Hematopoietic multipotent progenitor cell treated with erythropoietin and hydrocortisone succinate and interleukin-3 and kit ligand, for 8 days (in vitro differentiated cells): ENCODE data around the gene RPRD1A.
"Not testable (repeated sequence)": the region's sequence is repeated elsewhere in the genome, so short reads cannot be mapped to it uniquely, and the experiment has no call there.

ENCODE experiments used
- DNase-seq: peaks from one replicate; pipeline ENCODE4 v3.0.0-alpha.2; 2015

The RPRD1A gene

DNA sequence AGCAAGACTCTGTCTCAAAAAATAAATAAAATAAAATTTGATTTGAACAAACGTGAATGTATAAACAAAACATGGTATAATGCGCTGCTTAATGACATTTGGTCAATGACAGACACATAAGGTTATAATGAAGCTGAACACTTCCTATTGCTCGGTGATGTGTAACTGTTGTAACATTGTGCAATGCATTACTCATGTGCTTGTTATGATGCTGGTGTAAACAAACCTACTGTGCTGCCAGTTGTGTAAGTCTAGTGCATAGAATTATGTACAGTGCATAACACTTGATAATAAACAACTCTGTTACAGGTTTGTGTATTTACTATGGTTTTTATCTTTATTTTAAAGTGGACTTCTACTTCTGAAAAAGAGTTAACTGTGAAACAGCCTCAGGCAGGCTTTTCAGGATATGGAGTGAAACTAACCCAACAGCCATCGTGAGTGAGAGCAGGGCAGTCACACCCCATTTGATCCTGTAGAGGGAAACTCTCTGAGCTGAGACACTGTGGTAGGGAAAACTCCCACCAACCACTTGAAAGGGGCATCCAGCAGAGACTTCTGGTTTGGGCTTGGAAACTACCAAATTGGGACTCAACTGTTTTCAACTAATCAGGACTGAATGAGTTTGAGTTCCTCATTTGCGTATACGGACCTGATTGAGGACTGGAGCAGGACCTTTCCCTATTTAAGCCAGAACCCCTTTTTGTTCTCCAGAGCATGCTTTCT lies 8.7 kb upstream of the RPRD1A start:
- DNase-seq = no peak

DNA sequence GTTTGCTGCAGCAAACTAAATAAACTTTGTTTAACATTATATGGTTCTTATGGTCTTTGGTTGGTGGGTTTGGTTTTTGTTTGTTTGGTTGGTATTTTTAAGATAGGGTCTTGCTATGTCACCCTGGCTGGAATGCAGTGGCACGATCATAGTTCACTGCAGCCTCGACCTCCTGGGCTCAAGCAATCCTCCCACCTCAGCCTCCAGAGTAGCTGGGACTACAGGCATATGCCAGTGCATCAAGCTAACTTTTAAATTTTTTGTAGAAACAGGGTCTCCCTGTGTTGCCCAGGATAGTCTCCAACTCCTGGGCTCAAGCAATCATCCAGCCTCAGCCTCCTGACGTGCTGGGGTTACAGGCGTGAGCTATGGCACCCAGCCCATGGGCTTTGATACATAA lies 7.1 kb upstream of the RPRD1A start:
- DNase-seq = no peak

DNA sequence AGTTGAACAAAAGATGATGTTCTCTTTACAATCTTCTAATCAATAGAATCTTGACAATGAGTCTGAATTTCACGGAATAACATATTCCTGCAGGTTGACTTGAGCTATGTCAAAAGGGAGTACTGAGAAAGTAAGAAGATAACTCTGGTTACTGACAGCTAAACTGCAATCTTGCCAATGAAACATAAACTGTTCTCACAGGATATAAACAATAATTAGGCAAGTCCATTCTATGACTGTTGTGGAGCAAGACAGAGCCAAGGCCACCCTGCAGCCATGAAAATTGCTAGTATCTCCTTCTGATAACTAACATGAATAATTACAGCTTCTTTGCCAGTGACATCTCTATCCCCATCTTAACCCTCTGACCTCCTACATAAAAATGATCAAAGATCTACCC lies 6.3 kb upstream of the RPRD1A start:
- DNase-seq = no peak

DNA sequence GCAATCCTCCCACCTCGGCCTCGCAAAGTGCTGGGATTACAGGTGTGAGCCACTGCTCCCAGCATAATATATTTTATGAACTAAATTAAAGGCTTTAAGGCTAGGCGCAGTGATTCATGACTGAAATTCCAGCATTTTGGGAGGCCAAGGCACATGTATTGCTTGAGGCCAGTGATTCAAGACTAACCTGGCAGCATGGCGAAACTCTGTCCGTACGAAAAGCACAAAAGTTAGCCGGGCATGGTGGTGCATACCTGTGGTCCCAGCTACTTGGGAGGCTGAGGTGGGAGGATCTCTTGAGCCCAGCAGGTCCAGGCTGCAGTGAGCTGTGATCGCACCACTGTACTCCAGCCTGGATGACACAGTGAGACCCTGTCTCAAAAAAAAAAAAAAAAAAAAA lies 5.0 kb upstream of the RPRD1A start:
- not testable (repeated sequence) for DNase-seq

DNA sequence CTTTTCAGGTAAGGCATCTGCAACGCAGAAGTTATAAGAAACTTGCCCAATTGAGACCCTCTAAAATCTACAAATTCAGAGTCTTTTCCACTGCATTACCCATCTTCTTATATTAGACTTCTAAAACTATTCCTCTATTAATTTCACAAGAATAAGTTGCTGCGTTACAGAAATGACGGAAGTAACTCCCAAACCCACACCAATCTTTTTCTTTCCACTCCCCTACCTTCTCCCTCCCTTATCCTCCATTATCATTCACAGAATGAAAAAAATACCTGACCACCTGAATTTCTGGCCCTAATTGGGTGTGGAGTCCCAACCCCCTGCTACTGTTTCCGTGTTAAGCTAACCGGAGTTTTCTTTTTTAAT lies 689 bp downstream of the RPRD1A start:
- DNase-seq = peak; percentile 43

DNA sequence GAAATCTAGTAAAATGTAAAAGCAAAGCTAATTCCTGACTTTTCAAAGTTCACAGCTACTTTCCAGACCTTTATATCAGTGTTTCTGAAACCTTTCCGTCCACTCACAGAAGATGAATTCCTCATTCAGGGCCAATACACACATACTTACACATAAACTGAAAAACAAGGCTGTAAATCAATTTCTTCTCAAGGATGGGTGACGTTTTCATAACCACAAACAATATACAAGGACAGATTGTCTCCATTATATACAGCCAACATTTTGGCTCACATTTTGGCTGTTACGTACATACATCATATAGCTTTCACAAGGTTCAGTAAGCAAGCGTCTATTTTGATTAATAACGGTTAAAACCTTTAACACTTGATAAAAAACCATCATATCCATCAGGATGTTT lies 1.4 kb downstream of the RPRD1A start:
- peak; percentile 19 for DNase-seq

DNA sequence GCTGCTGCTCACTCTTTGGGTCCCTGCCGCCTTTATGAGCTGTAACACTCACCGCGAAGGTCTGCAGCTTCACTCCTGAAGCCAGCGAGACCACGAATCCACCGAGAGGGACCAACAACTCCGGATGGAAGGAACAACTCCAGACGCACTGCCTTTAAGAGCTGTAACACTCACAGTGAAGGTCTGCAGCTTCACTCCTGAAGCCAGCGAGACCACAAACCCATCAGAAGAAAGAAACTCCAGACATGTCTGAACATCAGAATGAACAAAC lies 2.6 kb downstream of the RPRD1A start:
- not testable (repeated sequence) for DNase-seq

DNA sequence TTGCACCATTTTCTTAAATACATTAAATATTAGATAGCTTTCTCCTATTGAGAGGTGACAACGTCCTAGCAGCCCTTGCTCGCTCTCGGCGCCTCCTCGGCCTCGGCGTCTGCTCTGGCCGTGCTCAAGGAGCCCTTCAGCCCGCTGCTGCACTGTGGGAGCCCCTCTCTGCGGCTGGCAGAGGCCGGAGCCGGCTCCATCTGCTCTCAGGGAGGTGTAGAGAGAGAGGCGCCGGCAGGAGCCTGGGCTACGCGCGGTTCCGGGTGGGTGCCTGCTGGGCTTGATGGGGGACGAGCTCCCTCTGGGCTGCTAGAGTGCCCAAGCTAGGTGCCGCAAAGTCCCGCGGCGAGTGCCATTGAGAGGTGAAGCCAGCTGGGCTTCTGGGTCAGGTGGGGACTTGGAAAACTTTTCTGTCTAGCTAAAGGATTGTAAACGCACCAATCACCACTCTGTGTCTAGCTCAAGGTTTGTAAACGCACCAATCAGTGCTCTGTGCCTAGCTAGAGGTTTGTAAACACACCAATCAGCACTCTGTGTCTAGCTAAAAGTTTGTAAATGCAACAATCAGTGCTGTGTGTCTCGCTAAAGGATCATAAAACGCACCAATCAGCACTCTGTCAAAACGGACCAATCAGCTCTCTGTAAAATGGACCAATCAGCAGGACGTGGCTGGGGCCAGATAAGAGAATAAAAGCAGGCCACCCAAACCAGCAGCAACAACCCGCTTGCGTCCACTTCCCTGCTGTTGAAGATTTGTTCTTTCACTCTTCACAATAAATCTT lies 3.1 kb downstream of the RPRD1A start:
- DNase-seq = no peak

DNA sequence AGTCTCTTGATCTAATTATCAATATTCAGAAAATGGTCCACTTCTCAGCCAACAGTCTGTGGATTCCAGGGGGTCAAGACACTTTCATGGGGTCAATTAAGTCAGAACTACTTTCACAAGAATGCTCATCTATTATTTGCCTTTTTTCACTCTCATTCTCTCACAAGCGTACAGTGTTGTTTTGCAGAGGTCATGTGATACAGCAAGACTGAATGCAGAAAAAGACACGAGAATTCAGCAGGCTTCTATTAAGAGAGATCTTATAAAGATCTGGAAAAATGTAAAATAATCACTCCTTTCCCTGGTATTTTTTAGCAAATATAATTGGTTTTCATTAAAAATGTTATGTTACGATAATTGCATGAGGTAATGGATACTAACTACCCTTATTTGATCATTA lies 8.7 kb downstream of the RPRD1A start:
- no peak for DNase-seq

DNA sequence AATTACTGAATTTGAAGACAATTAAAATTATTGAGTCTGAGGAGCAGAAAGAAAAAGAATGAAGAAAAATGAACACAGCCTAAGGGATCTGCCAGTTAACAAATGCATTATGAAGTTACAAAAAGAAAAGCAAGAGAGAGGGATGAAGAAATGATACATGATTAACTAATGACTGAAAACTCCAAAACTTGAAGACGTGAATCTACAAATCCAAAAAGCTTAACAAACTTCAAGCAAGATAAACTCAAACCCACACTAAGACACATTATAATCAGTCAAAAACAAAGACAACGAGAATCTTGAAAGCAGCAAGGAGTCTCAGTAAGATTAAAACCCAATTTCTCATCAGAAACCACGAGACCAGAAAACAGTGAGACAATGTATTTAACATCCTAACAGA lies 15.6 kb downstream of the RPRD1A start:
- DNase-seq = no peak

DNA sequence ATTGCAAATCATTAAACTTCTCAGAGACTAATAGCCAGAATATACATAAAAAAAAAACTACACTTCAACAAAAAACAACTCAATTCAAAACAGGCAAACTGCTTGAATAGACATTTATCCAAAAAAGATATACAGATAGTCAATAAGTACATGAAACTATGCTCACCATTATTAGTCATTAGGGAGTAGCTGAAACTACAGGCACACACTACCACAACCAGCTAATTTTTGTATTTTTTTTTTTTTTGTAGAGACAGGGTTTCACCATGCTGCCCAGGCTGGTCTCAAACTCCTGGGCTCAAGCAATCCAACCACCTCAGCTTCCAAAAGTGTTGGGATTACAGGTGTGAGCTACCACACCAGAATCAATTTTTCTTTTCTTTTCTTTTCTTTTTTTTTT lies 16.9 kb downstream of the RPRD1A start:
- DNase-seq = no peak

DNA sequence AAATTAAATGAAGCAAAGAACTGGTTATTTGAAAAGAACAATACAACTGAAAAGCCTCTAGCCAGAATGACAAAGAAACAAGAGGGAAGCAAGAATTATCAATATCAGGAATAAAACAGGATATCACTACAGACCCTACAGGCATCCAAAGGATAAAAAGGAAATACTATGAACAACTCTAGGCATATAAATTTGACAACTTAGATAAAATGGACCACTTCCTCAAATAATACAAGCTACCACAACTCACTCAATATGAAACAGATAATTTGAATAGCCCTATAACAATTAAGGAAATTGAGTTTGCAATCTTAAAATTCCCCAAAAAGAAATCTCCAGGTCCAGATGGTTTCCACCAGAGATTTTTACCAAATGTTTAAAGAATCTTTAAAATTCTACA lies 19.8 kb downstream of the RPRD1A start:
- no peak for DNase-seq

DNA sequence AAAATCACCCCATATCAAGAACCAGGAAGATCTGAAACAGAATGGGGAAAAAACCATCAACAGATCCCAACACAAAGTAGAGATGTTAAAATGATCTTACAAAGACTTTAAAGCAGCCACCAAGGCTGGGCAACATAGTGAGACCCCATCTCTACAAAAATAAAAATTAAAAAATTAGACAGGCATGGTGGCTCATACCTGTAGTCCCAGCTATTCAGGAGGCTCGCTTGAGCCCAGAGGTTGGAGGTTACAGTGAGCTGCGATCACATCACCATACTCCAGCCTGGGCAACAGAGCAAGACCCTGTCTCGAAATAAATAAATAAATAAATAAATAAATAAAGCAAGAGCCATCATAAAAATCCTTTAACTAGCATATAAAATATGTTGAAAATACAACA lies 20.5 kb downstream of the RPRD1A start:
- no peak for DNase-seq

DNA sequence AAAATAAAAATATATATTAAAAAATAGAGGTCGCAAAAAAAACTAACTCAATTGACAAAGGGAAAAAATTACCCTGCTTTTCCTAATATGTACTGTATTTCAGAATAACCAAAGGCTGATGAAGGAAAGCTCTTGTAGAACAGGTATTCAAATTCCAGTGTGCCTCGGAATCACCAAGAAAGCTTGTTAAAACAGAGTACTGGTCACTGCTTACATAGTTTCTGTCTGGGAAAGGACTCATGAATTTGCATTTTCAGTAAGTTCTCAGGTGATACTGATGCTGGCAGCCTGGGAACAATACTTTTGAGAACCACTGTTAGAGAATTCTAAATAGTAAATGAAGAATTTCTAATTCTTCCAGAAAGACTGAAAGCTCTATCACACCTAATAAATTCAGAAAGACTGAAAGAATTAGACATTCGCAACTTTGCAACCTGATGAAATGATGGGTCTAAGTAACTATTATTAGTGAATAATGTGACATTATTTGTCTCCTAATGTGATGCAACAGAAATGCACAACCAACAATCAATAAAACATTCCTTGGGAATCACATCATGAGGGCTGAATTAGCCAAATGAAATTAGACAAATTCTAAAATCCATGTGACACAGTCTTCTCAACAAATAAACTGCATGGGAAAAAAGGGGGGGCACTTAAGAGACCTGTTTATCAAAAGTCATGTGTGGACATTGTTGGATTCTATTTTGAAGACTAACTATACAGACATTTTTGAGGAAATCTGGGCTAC lies 21.9 kb downstream of the RPRD1A start:
- DNase-seq = no peak

DNA sequence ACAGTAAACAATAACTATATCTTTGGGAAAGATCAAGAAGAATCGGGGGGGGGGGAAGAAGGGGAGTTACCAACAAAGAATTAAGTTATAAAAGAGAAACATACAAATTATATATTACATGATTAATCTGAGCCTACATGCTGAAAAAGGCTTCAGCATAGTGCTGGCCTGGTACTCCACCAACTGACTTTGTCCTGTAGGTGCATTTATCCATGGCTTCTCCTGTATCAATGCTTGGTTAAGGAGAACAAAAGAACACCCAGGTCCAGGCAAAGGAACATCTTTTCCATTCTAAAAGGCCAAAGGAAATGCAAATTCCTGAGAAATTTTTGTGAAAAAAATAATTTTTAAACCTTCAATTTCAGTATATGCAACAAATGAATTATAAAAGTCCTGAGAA lies 24.2 kb downstream of the RPRD1A start:
- DNase-seq = no peak

DNA sequence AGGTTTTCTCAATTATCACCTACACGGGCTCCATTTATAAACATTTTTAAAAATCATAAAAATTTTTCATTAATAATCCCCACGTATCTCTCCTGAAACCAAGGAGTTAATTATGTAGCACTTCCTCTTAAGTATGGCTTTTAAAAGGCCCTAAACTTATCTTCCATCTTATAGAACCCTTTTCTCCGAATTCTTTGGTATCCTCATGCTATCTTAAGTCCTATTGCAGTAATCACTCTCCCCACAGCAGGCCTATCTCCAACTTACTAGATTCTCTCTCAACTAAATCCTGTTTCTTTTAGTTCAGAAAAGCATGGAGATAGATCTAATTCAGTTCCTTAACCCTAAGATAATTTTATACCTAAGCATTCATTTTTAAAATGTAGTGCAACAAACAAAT lies 26.2 kb downstream of the RPRD1A start:
- DNase-seq = peak; percentile 55

DNA sequence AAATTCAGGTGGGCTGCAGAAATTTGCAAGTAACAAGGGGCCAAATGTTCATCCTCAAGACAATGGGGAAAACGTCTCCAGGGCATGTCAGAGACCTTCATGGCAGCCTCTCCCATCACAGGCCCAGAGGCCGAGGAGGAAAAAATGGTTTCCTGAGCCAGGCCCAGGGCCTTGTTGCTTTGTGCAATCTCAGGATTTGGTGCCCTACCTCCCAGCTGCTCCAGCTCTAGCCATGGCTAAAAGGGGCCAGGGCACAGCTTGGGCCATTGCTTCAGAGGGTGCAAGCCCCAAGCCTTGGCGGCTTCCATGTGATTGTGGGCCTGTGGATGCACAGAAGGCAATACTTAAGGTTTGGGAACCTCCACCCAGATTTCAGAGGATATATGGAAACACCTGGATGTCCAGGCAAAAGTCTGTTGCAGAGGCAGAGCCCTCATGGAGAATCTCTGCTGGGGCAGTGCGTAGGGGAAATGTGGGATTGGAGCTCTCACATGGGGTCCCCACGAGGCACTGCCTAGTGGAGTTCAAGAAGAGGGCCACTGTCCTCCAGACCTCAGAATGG lies 29.2 kb downstream of the RPRD1A start:
- no peak for DNase-seq

DNA sequence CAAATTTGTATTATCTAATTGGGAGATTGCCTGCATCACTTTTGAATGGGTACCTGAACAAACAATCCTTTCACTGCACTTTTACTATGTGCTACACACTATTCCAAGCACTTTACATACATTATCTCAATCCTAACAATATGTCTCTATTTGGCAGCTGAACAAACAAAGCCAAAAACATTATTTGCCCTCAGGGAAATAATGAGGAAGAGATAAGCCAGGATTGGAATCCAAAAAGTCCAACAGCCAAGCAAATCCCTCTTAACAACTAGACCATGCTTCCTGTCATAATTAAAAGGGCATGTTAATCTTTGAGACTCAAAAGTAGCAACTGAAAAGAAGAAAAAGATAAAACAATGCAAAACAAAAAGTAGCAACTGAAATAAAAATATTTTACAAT lies 32.1 kb downstream of the RPRD1A start:
- DNase-seq = no peak

DNA sequence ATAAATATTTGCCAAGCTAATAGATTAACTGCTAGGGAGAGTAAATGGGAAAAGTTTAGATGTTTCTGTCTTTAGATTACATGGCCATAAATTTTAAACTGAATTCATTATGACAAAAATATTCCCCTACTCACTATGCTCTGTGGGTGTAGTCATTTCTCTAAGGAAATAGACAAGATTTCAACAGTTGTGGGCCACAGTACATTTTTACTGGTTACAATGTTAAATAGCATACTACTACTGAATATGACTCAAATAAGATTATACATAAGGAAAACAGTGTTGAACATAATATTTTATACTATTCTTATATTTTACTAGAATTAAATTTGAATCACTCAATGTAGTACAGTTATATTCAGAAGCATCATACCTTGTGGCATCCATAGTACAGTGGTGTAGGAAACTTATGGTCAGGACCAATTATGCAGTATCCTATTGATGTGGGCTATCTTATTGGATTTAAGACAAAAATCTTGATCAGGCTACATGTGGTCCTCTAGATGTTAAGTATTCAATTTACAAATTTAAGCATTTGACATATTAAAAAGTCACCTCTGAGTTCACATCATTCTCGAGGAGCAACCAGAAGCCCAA lies 33.0 kb downstream of the RPRD1A start:
- no peak for DNase-seq

DNA sequence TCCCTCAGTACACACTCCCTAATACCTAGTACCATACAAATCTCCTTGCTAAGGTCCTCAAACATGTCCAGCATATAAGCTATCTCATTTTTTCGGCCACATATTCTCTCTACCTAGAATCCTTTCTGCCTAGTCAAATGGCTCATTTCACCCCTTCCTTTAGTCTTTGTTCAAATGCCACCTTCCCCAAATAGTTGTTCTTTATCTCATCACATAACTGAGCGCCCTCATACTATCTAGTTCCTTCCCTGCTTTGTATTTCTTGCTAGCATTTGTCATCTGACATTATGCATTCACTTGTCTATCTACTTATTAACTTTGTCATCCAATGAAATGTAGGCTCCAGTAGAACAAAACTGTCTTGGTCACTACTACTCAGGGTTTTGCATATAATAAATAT lies 35.5 kb downstream of the RPRD1A start:
- no peak for DNase-seq

DNA sequence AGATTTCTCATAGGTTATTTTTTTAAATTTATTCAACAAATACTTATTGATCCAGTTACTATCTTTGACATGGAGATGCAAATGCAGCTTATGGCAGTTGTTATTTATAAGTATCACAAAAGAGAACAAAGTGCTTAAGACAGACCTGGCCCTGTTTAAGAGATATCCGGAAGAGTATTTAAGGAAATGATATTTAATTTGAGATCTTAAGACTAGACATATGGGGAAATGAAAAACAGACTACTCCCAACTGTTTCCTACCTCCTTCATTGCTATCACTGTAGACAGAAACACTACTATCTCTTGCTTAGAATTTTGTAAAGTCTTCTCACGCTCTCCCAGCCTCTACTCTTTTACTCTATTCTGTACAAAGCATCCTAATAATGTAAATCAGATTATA lies 36.0 kb downstream of the RPRD1A start:
- DNase-seq = no peak

DNA sequence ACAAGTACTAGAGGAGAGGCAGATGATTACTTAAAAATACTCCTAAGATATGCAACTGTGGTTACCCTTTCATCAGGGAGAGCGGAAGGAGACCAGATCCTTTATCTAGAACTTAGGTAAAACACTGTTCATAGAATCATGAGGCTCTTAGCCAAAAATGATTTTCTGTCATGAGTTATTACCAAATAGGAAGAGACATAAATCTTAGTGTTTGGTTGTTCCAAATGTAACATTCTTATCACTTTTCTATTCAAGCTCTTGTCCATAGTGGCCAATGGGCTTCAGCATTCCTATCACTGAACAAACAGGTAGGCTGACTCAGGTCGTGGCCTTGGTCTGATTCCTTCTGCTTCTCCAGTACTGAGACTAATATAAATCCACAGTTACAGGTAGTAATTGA lies 38.5 kb downstream of the RPRD1A start:
- DNase-seq = no peak

DNA sequence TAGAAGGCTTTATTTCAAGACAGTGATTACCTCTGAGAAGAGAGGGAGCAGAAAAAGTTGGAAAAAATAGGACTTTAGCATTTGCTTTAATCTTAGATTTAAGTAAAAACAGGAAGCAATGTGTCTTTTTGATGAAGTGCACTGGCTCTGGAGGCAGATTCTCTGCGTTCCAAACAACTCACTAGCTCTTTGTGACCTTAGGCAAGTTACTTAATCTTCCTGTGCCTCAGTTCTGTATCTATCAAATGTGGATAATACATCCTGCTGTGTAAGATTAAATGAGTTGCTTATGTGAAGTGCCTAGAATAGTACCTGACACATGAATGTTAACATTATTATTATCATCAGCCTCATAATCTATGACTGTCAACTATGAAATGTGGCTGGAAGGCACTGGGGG lies 42.3 kb downstream of the RPRD1A start:
- DNase-seq = no peak

DNA sequence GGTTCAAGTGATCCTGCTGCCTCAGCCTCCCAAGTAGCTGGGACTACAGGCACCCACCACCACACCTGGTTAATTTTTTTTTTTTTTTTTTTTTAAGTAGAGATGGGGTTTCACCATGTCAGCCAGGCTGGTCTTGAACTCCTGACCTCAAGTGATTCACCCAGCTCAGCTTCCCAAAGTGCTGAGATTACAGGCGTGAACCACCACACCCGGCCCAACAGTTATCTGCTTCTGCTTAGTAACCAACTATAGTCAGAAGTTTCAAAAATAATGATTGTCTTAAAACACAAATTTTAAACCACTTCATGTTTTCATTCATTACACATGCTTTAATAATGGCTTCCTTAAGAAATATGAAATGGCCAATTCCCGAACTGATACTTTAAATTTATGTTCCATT lies 43.1 kb downstream of the RPRD1A start:
- not testable (repeated sequence) for DNase-seq
